Activated T-cell treated with anti-CD3 and anti-CD28 coated beads, Interleukin-2, amount 50 U/mL, for 24 hours (primary cell): Measurements from ENCODE around the gene SCN1A.
A peak's percentile ranks its signal among the peaks of the same experiment; 100 is the strongest.
"Not testable (repeated sequence)": the region's sequence is repeated elsewhere in the genome, so short reads cannot be mapped to it uniquely, and the experiment has no call there.

Source experiments
- DNase-seq: peaks from one replicate; pipeline ENCODE4 v3.0.0-alpha.2; 2020
- H3K27ac Mint-ChIP-seq: 2 replicates; pipeline ENCODE4 v1.8.0; 2020; ENCODE audit warnings: mild to moderate bottlenecking, mixed read lengths
- H3K27me3 Mint-ChIP-seq: 2 replicates; pipeline ENCODE4 v1.8.0; 2020; ENCODE audit warnings: mixed read lengths
- H3K36me3 Mint-ChIP-seq: 2 replicates; pipeline ENCODE4 v1.8.0; 2020; ENCODE audit warnings: low read depth, mixed read lengths
- H3K4me1 Mint-ChIP-seq: 2 replicates; pipeline ENCODE4 v1.8.0; 2020; ENCODE audit warnings: low read depth, mixed read lengths
- H3K4me3 Mint-ChIP-seq: 2 replicates; pipeline ENCODE4 v1.8.0; 2020; ENCODE audit warnings: mild to moderate bottlenecking, moderate library complexity, mixed read lengths
- H3K9me3 Mint-ChIP-seq: 2 replicates; pipeline ENCODE4 v1.8.0; 2020; ENCODE audit warnings: mixed read lengths

Gene SCN1A

GRCh38 chr2:166117491-166117890 lies 10.3 kb downstream of the SCN1A start:
- H3K27ac Mint-ChIP-seq, result no peak overlapping the region
- peaks cover 3% of the 10 kb centered on the region for H3K4me1 Mint-ChIP-seq
- DNase-seq, result no peak
- H3K27me3 Mint-ChIP-seq, result peaks cover 3% of the 10 kb centered on the region
- H3K4me3 Mint-ChIP-seq, result no peak overlapping the region
- no peaks in the 10 kb centered on the region for H3K9me3 Mint-ChIP-seq
- no peaks in the 10 kb centered on the region for H3K36me3 Mint-ChIP-seq

DNA sequence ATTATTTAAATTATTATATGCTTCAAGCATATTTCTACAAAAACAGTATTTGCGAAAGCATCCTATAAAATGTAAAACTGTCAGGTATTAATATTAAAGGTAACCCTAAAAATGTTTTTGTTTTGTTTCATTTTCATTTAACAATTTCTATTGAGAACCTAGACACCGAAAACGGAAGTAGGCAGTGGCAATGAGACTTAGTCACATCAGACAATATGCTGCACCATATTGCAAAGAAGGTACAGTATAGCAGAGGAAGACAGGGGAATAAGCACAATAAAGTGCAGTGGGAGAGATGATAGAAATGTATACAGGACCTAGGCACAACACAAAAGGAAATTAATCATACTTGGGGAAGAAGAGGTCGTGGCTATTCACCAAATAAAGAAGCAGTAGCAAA lies 12.2 kb downstream of the SCN1A start:
- no peak overlapping the region for H3K4me3 Mint-ChIP-seq
- H3K27me3 Mint-ChIP-seq, result no peaks in the 10 kb centered on the region
- H3K36me3 Mint-ChIP-seq, result no peaks in the 10 kb centered on the region
- peaks cover 11% of the 10 kb centered on the region for H3K4me1 Mint-ChIP-seq
- H3K9me3 Mint-ChIP-seq, result no peaks in the 10 kb centered on the region
- H3K27ac Mint-ChIP-seq, result no peak overlapping the region
- no peak for DNase-seq

GRCh38 chr2:166112193-166112605 lies 15.6 kb downstream of the SCN1A start:
- DNase-seq, result no peak
- H3K9me3 Mint-ChIP-seq, result no peaks in the 10 kb centered on the region
- H3K27ac Mint-ChIP-seq, result peak overlapping the region; percentile 11
- H3K36me3 Mint-ChIP-seq, result no peaks in the 10 kb centered on the region
- H3K4me1 Mint-ChIP-seq, result peaks cover 11% of the 10 kb centered on the region
- no peak overlapping the region for H3K4me3 Mint-ChIP-seq
- no peaks in the 10 kb centered on the region for H3K27me3 Mint-ChIP-seq

- H3K4me1 Mint-ChIP-seq, result peaks cover 2% of the 10 kb centered on the region
- H3K4me3 Mint-ChIP-seq, result no peak overlapping the region
- peaks cover 4% of the 10 kb centered on the region for H3K27me3 Mint-ChIP-seq
- H3K27ac Mint-ChIP-seq, result no peak overlapping the region
- DNase-seq, result no peak
- no peaks in the 10 kb centered on the region for H3K9me3 Mint-ChIP-seq
- no peaks in the 10 kb centered on the region for H3K36me3 Mint-ChIP-seq
Measured at GRCh38 chr2:166106431-166107015, 21.3 kb downstream of the SCN1A start.

GRCh38 chr2:166104773-166105172 lies 23.0 kb downstream of the SCN1A start:
- peaks cover 2% of the 10 kb centered on the region for H3K4me1 Mint-ChIP-seq
- no peak for DNase-seq
- H3K4me3 Mint-ChIP-seq, result no peak overlapping the region
- no peaks in the 10 kb centered on the region for H3K36me3 Mint-ChIP-seq
- H3K27me3 Mint-ChIP-seq, result peaks cover 4% of the 10 kb centered on the region
- H3K27ac Mint-ChIP-seq, result no peak overlapping the region
- no peaks in the 10 kb centered on the region for H3K9me3 Mint-ChIP-seq

GRCh38 chr2:166104084-166104483 lies 23.7 kb downstream of the SCN1A start:
- H3K4me3 Mint-ChIP-seq, result no peak overlapping the region
- H3K27ac Mint-ChIP-seq, result no peak overlapping the region
- no peaks in the 10 kb centered on the region for H3K9me3 Mint-ChIP-seq
- peaks cover 4% of the 10 kb centered on the region for H3K27me3 Mint-ChIP-seq
- H3K4me1 Mint-ChIP-seq, result peaks cover 2% of the 10 kb centered on the region
- no peaks in the 10 kb centered on the region for H3K36me3 Mint-ChIP-seq
- DNase-seq, result no peak

DNA sequence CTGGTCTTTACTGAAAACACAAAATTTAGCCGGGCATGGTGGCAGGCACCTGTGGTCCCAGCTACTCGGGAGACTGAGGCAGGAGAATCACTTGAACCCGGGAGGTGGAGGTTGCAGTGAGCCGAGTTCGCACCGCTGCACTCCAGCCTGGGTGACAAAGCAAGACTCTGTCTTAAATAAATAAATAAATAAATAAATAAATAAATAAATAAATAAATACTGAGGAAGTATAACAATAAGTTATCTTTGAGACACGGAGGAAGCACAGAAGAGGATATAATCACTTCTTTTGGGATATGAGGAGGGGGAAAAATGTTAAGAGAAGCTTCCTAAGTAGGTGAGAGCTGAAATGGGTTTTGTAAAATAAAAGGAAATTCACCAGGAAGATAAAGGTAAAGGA lies 24.5 kb downstream of the SCN1A start:
- H3K4me3 Mint-ChIP-seq, DNase-seq, H3K9me3 Mint-ChIP-seq, H3K36me3 Mint-ChIP-seq, H3K4me1 Mint-ChIP-seq, H3K27ac Mint-ChIP-seq: not testable (repeated sequence)
- peaks cover 11% of the 10 kb centered on the region for H3K27me3 Mint-ChIP-seq

DNA sequence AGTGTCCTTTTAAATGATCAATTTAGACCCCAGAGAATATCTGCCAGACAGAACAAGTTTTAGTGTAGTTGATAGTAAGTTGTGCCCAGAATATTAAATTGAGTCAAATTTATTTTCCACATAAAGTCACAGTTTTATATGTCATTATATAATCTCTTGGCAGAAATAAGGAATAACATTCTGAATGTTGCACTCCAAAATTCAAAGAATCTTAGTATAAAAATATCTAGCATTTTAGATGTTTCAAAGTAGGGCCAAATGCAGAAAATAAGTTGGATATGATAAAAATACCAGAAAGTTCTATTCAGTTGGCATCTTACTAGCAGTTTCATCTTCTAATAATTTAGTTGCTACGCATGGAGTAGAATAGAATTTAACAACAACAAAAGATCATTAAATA lies 33.5 kb downstream of the SCN1A start:
- no peak for DNase-seq
- Mint-ChIP-seq H3K27ac (no peak overlapping the region), H3K36me3 (no peaks in the 10 kb centered on the region), H3K4me3 (no peak overlapping the region), H3K4me1 (no peaks in the 10 kb centered on the region), H3K27me3 (peaks cover 21% of the 10 kb centered on the region), H3K9me3 (no peaks in the 10 kb centered on the region)

- H3K9me3 Mint-ChIP-seq, result no peaks in the 10 kb centered on the region
- DNase-seq, result no peak
- no peak overlapping the region for H3K4me3 Mint-ChIP-seq
- H3K36me3 Mint-ChIP-seq, result no peaks in the 10 kb centered on the region
- no peaks in the 10 kb centered on the region for H3K4me1 Mint-ChIP-seq
- H3K27ac Mint-ChIP-seq, result no peak overlapping the region
- peaks cover 10% of the 10 kb centered on the region for H3K27me3 Mint-ChIP-seq
Measured at GRCh38 chr2:166092889-166093288, 34.9 kb downstream of the SCN1A start.

GRCh38 chr2:166091439-166091838 lies 36.4 kb downstream of the SCN1A start:
- H3K27ac Mint-ChIP-seq, result no peak overlapping the region
- DNase-seq, result no peak
- H3K4me1 Mint-ChIP-seq, result no peaks in the 10 kb centered on the region
- no peak overlapping the region for H3K4me3 Mint-ChIP-seq
- peaks cover 8% of the 10 kb centered on the region for H3K27me3 Mint-ChIP-seq
- no peaks in the 10 kb centered on the region for H3K9me3 Mint-ChIP-seq
- no peaks in the 10 kb centered on the region for H3K36me3 Mint-ChIP-seq

GRCh38 chr2:166090908-166091307 lies 36.9 kb downstream of the SCN1A start:
- no peak overlapping the region for H3K4me3 Mint-ChIP-seq
- DNase-seq, result no peak
- H3K27ac Mint-ChIP-seq, result no peak overlapping the region
- H3K36me3 Mint-ChIP-seq, result no peaks in the 10 kb centered on the region
- H3K27me3 Mint-ChIP-seq, result peaks cover 8% of the 10 kb centered on the region
- no peaks in the 10 kb centered on the region for H3K9me3 Mint-ChIP-seq
- H3K4me1 Mint-ChIP-seq, result no peaks in the 10 kb centered on the region

DNA sequence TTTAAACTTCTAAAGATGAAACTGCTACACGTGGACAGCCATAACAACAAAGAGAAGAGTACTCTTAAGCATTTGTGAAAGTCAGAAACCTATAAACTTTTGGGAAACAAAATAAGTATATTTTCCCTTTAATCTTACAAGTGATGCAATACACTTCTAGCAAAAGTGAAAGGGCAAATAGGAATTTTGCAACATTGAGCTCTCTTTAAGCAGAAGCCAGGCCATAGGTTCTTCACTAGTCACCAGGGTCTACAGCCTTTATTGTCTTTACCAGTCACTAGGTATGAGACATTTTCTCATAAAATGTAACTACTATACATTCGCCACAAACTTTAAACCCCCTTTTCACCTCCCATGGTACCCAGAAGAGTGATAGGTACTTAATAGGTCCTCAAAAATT lies 37.5 kb downstream of the SCN1A start:
- H3K4me1 Mint-ChIP-seq, result no peaks in the 10 kb centered on the region
- no peak for DNase-seq
- H3K27me3 Mint-ChIP-seq, result peaks cover 8% of the 10 kb centered on the region
- no peak overlapping the region for H3K4me3 Mint-ChIP-seq
- no peaks in the 10 kb centered on the region for H3K36me3 Mint-ChIP-seq
- no peaks in the 10 kb centered on the region for H3K9me3 Mint-ChIP-seq
- H3K27ac Mint-ChIP-seq, result no peak overlapping the region

DNA sequence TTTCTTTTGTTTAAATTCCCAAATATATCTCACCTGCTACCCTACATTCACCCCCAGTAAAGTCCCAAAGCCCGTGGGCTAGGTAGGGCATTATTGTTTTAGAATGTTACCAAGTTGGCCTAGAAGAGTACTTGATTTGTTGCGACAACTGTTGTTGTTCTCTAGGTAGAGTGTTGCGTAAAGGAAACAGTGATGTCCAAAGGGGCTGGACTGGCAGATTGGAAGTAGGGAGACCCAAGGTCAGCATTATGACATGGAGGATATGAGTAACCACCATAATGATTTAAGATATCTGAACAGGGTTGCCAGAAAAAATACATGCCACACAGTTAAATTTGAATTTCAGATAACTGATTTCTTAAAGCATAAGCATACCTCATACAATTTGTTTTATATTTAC lies 39.2 kb downstream of the SCN1A start:
- H3K4me3 Mint-ChIP-seq, result no peak overlapping the region
- H3K9me3 Mint-ChIP-seq, result no peaks in the 10 kb centered on the region
- no peaks in the 10 kb centered on the region for H3K4me1 Mint-ChIP-seq
- DNase-seq, result no peak
- H3K27me3 Mint-ChIP-seq, result peaks cover 8% of the 10 kb centered on the region
- H3K27ac Mint-ChIP-seq, result no peak overlapping the region
- no peaks in the 10 kb centered on the region for H3K36me3 Mint-ChIP-seq

DNA sequence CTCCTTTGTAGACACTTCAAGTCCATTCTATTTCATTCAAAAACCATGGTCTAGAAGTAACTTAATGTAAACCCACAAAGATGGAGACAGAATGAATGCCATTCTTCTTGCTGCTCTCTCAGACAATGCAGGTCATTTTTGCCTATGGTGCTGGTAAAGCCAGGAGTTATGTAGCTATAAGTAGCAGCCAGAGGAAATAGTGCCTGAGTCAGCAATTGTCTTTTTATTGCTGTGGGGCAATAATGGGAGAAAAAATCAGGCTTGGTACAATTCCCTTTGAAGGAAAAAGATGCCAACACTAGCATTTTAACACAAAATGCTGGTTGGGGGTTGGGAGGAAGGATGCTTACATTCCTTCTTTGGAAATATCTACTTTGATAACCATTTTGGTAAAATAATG lies 43.5 kb downstream of the SCN1A start:
- no peak for DNase-seq
- Mint-ChIP-seq H3K4me1 (no peaks in the 10 kb centered on the region), H3K27ac (no peak overlapping the region), H3K9me3 (no peaks in the 10 kb centered on the region), H3K27me3 (no peaks in the 10 kb centered on the region), H3K36me3 (no peaks in the 10 kb centered on the region), H3K4me3 (no peak overlapping the region)

DNA sequence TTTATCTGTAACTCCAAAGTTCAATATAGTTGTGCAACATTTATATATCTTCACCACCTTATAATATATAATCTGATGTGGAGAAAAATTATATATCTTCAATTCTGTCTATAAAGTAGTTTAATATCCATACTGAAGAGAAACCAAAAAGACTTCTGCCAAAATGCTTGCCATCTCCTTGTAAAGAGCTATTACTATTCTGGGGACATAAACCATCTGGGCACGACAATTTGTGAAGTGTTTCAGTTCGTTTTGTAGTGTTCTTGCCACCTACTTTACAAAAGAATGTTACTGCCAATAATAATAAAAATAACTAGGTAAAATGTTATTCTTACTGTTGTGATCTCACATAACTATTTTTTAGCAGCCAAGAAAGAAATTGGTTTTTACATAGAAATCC lies 45.1 kb downstream of the SCN1A start:
- Mint-ChIP-seq H3K4me1 (no peaks in the 10 kb centered on the region), H3K36me3 (no peaks in the 10 kb centered on the region), H3K27me3 (no peaks in the 10 kb centered on the region), H3K27ac (no peak overlapping the region), H3K4me3 (no peak overlapping the region), H3K9me3 (no peaks in the 10 kb centered on the region)
- no peak for DNase-seq

DNA sequence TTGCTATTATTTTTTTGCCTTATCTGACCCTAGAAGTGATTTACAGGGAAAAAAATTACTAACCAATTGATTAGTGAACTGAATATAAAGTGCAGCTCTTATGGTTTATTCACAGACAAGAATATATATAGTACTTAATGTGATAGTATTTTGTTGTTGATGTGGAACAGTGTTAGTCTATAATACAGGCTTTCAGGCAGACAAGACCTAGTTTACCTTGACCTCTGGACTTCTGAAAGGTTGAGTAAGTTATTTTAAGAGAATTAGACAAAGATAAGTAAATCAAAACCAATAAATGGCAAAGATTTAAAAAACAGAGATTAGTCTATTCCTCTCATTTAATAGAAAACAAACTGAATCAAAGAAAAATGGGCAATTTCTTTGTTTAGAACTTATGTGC lies 46.0 kb downstream of the SCN1A start:
- Mint-ChIP-seq H3K27ac (no peak overlapping the region), H3K27me3 (no peaks in the 10 kb centered on the region), H3K9me3 (no peaks in the 10 kb centered on the region), H3K4me1 (no peaks in the 10 kb centered on the region), H3K36me3 (no peaks in the 10 kb centered on the region), H3K4me3 (no peak overlapping the region)
- DNase-seq, result no peak
